SU-DHL-6 (cell line): ENCODE data around the gene IFIH1.

ENCODE experiments used
- H2AFZ ChIP-seq: fragments of 200-600 bp; sonication (generic); 2 replicates; pipeline ENCODE4 v1.6.1; 2014; ENCODE audit warnings: low read depth, mild to moderate bottlenecking, moderate library complexity, mixed read lengths, antibody characterized with exemption, low read length; ENCODE audit not compliant: severe bottlenecking
- H3F3A ChIP-seq: fragments of 200-600 bp; shearing (Covaris generic); 2 replicates; pipeline ENCODE4 v1.6.0; 2016; ENCODE audit warnings: antibody characterized with exemption, mild to moderate bottlenecking; ENCODE audit not compliant: insufficient read depth
- H3K27ac ChIP-seq: fragments of 200-600 bp; sonication (generic); 2 replicates; pipeline ENCODE4 v1.5.1; 2016; ENCODE audit warnings: low read depth, mild to moderate bottlenecking, low read length, moderate library complexity, mixed read lengths
- H3K27me3 ChIP-seq: fragments of 200-600 bp; sonication (generic), shearing (Covaris generic); 2 replicates; pipeline ENCODE4 v1.6.0; 2014; ENCODE audit warnings: mild to moderate bottlenecking, low read length
- H3K36me3 ChIP-seq: fragments of 200-600 bp; sonication (generic); 2 replicates; pipeline ENCODE4 v1.6.1; 2014; ENCODE audit warnings: mild to moderate bottlenecking, low read length, mixed read lengths
- H3K4me2 ChIP-seq: fragments of 300-600, 200-600 bp; shearing (Covaris generic), sonication (generic); 2 replicates; pipeline ENCODE4 v1.6.0; 2014; ENCODE audit warnings: low read length, low read depth, mild to moderate bottlenecking; ENCODE audit not compliant: poor library complexity, severe bottlenecking
- H3K4me3 ChIP-seq: fragments of 200-600 bp; sonication (generic); 2 replicates; pipeline ENCODE4 v1.5.1; 2014; ENCODE audit warnings: antibody characterized with exemption, low read length, mild to moderate bottlenecking, mixed read lengths; ENCODE audit not compliant: insufficient read depth, poor library complexity, severe bottlenecking
- H3K79me2 ChIP-seq: fragments of 200-600 bp; sonication (generic); 2 replicates; pipeline ENCODE4 v1.6.1; 2014; ENCODE audit warnings: mild to moderate bottlenecking, low read length, moderate library complexity; ENCODE audit not compliant: insufficient read depth
- H3K9ac ChIP-seq: fragments of 200-600 bp; sonication (generic); 2 replicates; pipeline ENCODE4 v1.7.0; 2014; ENCODE audit warnings: mild to moderate bottlenecking, low read length
- H3K9me2 ChIP-seq: fragments of 200-600 bp; sonication (generic); replicated peaks from 2 replicates; pipeline ENCODE4 v1.6.1; 2014; ENCODE audit warnings: low read length; ENCODE audit not compliant: insufficient read depth
- H3K9me3 ChIP-seq: fragments of 200-600 bp; sonication (generic); 2 replicates; pipeline ENCODE4 v1.6.1; 2014; ENCODE audit warnings: low read length, mixed read lengths; ENCODE audit not compliant: insufficient read depth
- H4K20me1 ChIP-seq: fragments of 200-600 bp; sonication (generic); 2 replicates; pipeline ENCODE4 v1.6.1; 2014; ENCODE audit warnings: low read depth, mild to moderate bottlenecking, antibody characterized with exemption, low read length, moderate library complexity, mixed read lengths
- EZH2phosphoT487 ChIP-seq: fragments of 200-600 bp; sonication (generic), shearing (Covaris generic); conservative IDR thresholded peaks from 2 replicates; pipeline ENCODE4 v1.6.1; 2018; ENCODE audit warnings: mild to moderate bottlenecking, antibody characterized with exemption, low read length, moderate library complexity, mixed read lengths
- TF ChIP-seq, protein P1 (sequence below): fragments of 200-600 bp; sonication (generic); IDR thresholded peaks from one replicate; pipeline ENCODE4 v1.5.1; 2017; ENCODE audit warnings: antibody characterized with exemption, mild to moderate bottlenecking, low read length, moderate library complexity; ENCODE audit not compliant: insufficient read depth, poor library complexity, severe bottlenecking

The IFIH1 gene

DNA sequence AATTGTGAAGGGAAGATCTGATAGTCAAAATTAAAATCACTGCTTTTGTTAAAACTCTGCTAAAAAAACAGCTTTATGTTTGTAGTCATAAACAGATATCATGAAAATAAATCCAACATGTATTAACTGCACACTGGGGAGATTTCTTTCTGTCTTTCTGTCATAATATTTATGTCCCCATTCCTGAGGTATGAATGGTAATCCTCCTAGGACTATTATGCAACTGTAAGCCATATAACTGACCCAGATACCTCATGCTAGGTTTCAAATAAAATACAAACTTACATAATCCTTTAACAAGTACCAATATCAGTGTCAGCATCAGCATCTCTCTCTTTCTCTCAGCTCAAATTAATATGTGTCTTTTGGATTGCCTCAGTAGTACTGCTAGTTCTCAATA is 18.2 kb downstream of the IFIH1 start:
- no peaks in the 10 kb centered on the region for H3K79me2 ChIP-seq
- no peaks in the 10 kb centered on the region for H3K9me2 ChIP-seq
- H3K4me3 ChIP-seq: no peak overlapping the region
- H3K9ac ChIP-seq: no peak overlapping the region
- TF ChIP-seq, protein P1, sequence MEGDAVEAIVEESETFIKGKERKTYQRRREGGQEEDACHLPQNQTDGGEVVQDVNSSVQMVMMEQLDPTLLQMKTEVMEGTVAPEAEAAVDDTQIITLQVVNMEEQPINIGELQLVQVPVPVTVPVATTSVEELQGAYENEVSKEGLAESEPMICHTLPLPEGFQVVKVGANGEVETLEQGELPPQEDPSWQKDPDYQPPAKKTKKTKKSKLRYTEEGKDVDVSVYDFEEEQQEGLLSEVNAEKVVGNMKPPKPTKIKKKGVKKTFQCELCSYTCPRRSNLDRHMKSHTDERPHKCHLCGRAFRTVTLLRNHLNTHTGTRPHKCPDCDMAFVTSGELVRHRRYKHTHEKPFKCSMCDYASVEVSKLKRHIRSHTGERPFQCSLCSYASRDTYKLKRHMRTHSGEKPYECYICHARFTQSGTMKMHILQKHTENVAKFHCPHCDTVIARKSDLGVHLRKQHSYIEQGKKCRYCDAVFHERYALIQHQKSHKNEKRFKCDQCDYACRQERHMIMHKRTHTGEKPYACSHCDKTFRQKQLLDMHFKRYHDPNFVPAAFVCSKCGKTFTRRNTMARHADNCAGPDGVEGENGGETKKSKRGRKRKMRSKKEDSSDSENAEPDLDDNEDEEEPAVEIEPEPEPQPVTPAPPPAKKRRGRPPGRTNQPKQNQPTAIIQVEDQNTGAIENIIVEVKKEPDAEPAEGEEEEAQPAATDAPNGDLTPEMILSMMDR: no peak
- no peaks in the 10 kb centered on the region for H3K27me3 ChIP-seq
- no peak overlapping the region for H3K27ac ChIP-seq
- H3K4me2 ChIP-seq: no peak overlapping the region
- no peak overlapping the region for H2AFZ ChIP-seq
- no peaks in the 10 kb centered on the region for H3F3A ChIP-seq
- H4K20me1 ChIP-seq: no peaks in the 10 kb centered on the region
- no peaks in the 10 kb centered on the region for H3K9me3 ChIP-seq
- no peaks in the 10 kb centered on the region for H3K36me3 ChIP-seq

DNA sequence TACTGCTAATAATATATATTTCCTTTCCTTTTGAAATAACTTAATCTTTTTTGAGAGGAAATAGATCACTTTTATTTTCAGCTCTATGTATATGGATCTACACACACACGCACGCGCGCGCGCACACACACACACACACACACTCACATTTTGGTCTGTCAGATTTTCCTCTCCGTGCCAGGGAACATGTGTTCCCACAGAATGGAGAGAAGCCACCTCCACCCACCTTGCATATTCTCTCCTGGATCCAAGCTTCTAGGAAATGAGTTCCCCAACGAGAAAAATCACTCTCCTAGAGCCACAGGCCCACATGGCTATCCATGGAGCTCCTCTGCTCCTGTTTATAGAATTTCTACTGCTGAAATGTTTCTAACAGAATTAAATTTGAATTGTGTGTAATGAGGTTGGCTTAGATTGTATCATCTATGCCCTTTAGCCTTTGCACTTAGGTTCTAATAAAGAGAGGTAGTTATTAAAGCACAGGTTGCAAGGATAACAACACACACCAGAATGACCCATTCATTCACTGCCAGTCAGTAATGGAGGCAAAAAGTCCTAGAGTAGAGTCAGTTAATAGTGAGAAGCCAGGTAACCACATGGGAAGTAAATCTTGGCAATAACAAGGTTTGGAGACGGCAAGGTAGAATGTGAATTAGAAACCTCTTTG is 19.7 kb downstream of the IFIH1 start:
- no peaks in the 10 kb centered on the region for H3K9me2 ChIP-seq
- TF ChIP-seq EZH2phosphoT487: no peak
- TF ChIP-seq, protein P1: no peak

DNA sequence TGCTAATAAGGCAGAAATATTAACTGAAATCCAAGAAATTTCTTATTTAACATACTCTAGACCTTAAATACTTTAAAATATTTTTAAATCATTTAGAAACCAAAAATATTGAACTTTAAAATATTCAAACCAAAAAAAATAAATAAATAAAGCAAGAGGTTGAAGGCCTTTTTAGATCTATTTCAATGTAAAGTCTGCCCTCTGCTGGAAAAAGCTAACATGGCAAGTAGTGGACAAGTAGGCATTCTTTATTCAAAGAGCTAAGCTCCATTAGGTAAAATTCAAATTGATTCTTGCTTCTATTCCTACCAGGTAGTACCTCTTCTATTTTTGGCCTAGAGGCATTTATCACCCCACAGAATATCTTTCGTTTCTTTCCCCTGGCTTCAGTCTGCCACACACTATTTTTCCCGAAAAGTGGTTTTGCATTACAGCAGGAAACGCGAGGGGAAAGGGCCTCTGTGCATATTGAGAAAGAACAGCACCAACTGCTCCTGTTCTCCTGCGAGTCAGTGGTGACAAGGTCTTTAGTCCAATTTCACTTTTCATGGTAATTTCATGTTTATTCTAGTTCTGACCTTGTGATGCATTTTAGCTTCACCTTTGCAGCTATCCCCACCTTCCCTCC is 20.4 kb downstream of the IFIH1 start:
- no peak overlapping the region for H3K9ac ChIP-seq
- no peaks in the 10 kb centered on the region for H3K9me2 ChIP-seq
- H4K20me1 ChIP-seq: no peaks in the 10 kb centered on the region
- TF ChIP-seq, protein P1: peak; percentile 75
- TF ChIP-seq EZH2phosphoT487: no peak
- H3K79me2 ChIP-seq: no peaks in the 10 kb centered on the region
- no peaks in the 10 kb centered on the region for H3K27me3 ChIP-seq
- H2AFZ ChIP-seq: no peak overlapping the region
- H3K36me3 ChIP-seq: no peaks in the 10 kb centered on the region
- H3F3A ChIP-seq: no peaks in the 10 kb centered on the region
- no peak overlapping the region for H3K27ac ChIP-seq
- H3K9me3 ChIP-seq: no peaks in the 10 kb centered on the region
- no peak overlapping the region for H3K4me3 ChIP-seq
- no peak overlapping the region for H3K4me2 ChIP-seq

More for the DNA sequence above, 19.7 kb downstream of the IFIH1 start:
- H3F3A ChIP-seq: no peaks in the 10 kb centered on the region
- H4K20me1 ChIP-seq: no peaks in the 10 kb centered on the region
- H2AFZ ChIP-seq: no peak overlapping the region
- no peaks in the 10 kb centered on the region for H3K36me3 ChIP-seq
- H3K27ac ChIP-seq: no peak overlapping the region
- H3K4me3 ChIP-seq: no peak overlapping the region
- H3K9ac ChIP-seq: no peak overlapping the region
- H3K4me2 ChIP-seq: no peak overlapping the region
- no peaks in the 10 kb centered on the region for H3K27me3 ChIP-seq
- H3K79me2 ChIP-seq: no peaks in the 10 kb centered on the region
- no peaks in the 10 kb centered on the region for H3K9me3 ChIP-seq
